ENCODE results near the gene SHB.

- TF ChIP-seq BHLHE40 (IDR thresholded peaks at IDR 0.05; ENCODE audit: borderline replicate concordance) (no peak), L3MBTL2 (conservative IDR thresholded peaks at IDR 0.05) (no peak)
Measured at GRCh38 chr9:38048316-38048969, 20.6 kb downstream of the SHB start.
